Vagina (tissue), 2 donors: ENCODE data around the gene ANXA10. TPM values are rescaled to one million over a fixed set of nuclear protein-coding genes. Genes with fewer than 3 reads are reported as not detected.

Experiments used
- DNase-seq, 2 donors: peaks; one replicate each; pipeline ENCODE4 v3.0.0-alpha.2; 2017; ENCODE audit errors: extremely low spot score in 2 of 2
- H3K27ac ChIP-seq: fragments of 200-600 bp; sonication (generic); one replicate; pipeline ENCODE4 v1.5.1; 2019
- H3K27me3 ChIP-seq: fragments of 200-600 bp; sonication (generic); one replicate; pipeline ENCODE4 v1.5.1; 2019
- H3K36me3 ChIP-seq, 2 donors: fragments of 200-600 bp; sonication (generic); one replicate each; pipeline ENCODE4 v1.5.1; 2017 to 2019
- H3K4me1 ChIP-seq: fragments of 200-600 bp; sonication (generic); one replicate; pipeline ENCODE4 v1.5.1; 2019
- H3K4me3 ChIP-seq, 2 donors: fragments of 200-600 bp; sonication (generic); 1 replicate in 1 of 2; 2 replicates in 1 of 2; pipeline ENCODE4 v1.5.1; 2016 to 2019
- H3K9me3 ChIP-seq: fragments of 200-600 bp; sonication (generic); one replicate; pipeline ENCODE4 v1.5.1; 2019
- POLR2A ChIP-seq, 2 donors: fragments of 450-650 bp; IDR thresholded peaks; one replicate each; pipeline ENCODE4 v1.6.1; 2017; ENCODE audit warnings: antibody characterized with exemption in 2 of 2, mild to moderate bottlenecking in 2 of 2, moderate library complexity in 2 of 2
- POLR2AphosphoS5 ChIP-seq, 2 donors: sonication (generic); formaldehyde crosslinking; IDR thresholded peaks; one replicate each; pipeline ENCODE4 v1.9.0; 2017; ENCODE audit warnings: antibody characterized with exemption in 2 of 2, mild to moderate bottlenecking in 2 of 2, low read depth in 1 of 2; ENCODE audit not compliant: insufficient read depth in 1 of 2
- intact Hi-C: fragments of 100-400 bp; cut with DNase I; formaldehyde crosslinking; loops from one replicate; pipeline ENCODE4 v1.15.1; 2023
- total RNA-seq: library from RNA; depleted of rRNA; stranded (reverse); fragments of >200 nt; gene quantifications from one replicate; pipeline ENCODE4 v1.2.3, GENCODE V29; 2016
- TF ChIP-seq, protein P1 (sequence below), 3 experiments: fragments of 450-650 bp in 2 of 3; fragments of 200-600 bp in 1 of 3; sonication (generic) in 1 of 3; IDR thresholded peaks; one replicate each; pipeline ENCODE4 v1.5.1; 2017 to 2019; ENCODE audit warnings: antibody characterized with exemption in 3 of 3, mild to moderate bottlenecking in 2 of 3, moderate library complexity in 2 of 3

The ANXA10 gene
- total RNA-seq, 1 donor from 2014 or later = not detected

DNA sequence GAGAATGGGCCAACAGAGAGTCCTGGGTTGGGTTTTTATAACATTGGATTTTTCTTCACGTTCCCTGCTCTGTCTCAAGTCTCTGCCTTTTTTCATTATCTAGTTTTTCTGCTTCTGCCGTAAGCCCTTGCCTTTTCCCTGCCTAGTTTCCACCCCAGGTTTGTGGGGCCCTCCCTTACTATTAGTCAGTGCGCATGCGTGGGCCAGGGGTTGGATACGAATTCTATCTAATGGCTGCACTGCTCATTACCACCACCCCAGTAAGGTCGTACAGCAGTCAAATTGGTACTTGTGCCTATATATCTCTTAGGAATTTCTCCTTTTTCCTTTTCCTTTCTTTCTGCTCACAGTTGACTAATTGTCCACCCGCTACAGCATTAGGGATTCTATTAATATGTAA, 49.4 kb downstream of the ANXA10 start:
- no peak for DNase-seq
- H3K36me3 ChIP-seq = no peaks in the 10 kb centered on the region
- H3K4me3 ChIP-seq = no peak overlapping the region
- H3K27me3 ChIP-seq = no peaks in the 10 kb centered on the region
- H3K4me1 ChIP-seq = no peaks in the 10 kb centered on the region
- H3K9me3 ChIP-seq = no peaks in the 10 kb centered on the region
- intact Hi-C loops = no loop called here
- TF ChIP-seq, protein P1, sequence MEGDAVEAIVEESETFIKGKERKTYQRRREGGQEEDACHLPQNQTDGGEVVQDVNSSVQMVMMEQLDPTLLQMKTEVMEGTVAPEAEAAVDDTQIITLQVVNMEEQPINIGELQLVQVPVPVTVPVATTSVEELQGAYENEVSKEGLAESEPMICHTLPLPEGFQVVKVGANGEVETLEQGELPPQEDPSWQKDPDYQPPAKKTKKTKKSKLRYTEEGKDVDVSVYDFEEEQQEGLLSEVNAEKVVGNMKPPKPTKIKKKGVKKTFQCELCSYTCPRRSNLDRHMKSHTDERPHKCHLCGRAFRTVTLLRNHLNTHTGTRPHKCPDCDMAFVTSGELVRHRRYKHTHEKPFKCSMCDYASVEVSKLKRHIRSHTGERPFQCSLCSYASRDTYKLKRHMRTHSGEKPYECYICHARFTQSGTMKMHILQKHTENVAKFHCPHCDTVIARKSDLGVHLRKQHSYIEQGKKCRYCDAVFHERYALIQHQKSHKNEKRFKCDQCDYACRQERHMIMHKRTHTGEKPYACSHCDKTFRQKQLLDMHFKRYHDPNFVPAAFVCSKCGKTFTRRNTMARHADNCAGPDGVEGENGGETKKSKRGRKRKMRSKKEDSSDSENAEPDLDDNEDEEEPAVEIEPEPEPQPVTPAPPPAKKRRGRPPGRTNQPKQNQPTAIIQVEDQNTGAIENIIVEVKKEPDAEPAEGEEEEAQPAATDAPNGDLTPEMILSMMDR (IDR thresholded peaks at IDR 0.05) = no peak
- TF ChIP-seq POLR2AphosphoS5 (IDR thresholded peaks at IDR 0.05; ENCODE audit: insufficient read depth in 1 of 2, low read depth in 1 of 2) = no peak
- TF ChIP-seq POLR2A (IDR thresholded peaks at IDR 0.05) = no peak
- H3K27ac ChIP-seq = no peak overlapping the region

DNA sequence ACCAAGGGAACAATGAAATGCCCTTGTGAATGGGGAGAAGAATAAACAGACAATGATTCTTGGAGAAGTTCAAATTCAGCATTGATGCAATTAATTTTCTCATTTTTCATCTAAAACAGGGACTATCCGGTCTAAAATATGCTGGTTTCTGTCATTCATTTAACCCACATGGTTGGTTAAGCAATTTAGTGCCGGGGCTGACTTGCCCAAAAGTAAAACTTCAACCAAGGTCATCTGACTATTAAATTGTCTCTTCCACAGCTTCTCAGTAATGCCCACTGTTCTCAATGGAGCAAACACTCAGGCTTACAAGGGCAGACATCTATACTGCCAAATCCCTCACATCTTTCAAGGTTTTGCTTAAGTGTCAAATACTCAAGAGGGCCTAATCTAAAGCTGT, 51.3 kb downstream of the ANXA10 start:
- Histone ChIP-seq H3K27ac (no peak overlapping the region), H3K36me3 (no peaks in the 10 kb centered on the region), H3K4me1 (no peaks in the 10 kb centered on the region), H3K27me3 (no peaks in the 10 kb centered on the region), H3K4me3 (no peak overlapping the region), H3K9me3 (no peaks in the 10 kb centered on the region)
- TF ChIP-seq POLR2AphosphoS5 (IDR thresholded peaks at IDR 0.05; ENCODE audit: insufficient read depth in 1 of 2, low read depth in 1 of 2) (no peak), POLR2A (IDR thresholded peaks at IDR 0.05) (no peak)
- TF ChIP-seq, protein P1 (IDR thresholded peaks at IDR 0.05) = no peak
- intact Hi-C loops = no loop called here
- DNase-seq = no peak

DNA sequence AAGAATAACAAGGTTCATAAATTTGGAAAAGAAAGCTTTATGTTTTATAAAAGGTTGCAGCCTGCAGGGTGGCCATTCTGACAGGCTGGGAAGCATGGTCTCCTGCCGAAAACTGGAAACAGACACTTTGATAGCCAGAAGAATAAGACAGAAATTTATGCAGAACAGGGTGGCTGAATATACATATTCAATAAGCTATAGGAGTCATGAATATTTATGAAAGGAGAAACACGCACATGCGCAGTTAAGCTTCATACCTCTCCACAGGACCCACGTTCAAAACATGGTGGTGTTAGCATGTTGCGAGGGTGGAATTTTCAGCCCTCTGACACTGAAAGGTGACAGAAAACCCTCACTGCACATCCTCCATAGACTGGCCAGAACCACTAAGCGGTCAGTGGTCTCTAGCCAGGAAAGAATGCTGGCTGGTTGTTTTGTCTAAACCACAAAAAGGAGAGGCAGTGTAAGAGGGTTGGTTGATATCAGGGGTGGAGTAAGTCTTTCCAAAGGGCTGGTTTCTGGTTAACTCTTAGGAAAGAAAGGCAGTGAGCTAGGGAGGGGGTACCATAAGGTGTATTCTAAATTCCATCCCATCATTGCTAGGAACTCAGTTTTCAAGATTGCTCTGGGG, 58.2 kb downstream of the ANXA10 start:
- intact Hi-C loops = no loop called here
- H3K27me3 ChIP-seq = no peaks in the 10 kb centered on the region
- no peak overlapping the region for H3K4me3 ChIP-seq
- no peak overlapping the region for H3K27ac ChIP-seq
- H3K4me1 ChIP-seq = no peaks in the 10 kb centered on the region
- H3K9me3 ChIP-seq = no peaks in the 10 kb centered on the region
- no peak for DNase-seq
- TF ChIP-seq, protein P1 (IDR thresholded peaks at IDR 0.05) = no peak
- TF ChIP-seq POLR2AphosphoS5 (IDR thresholded peaks at IDR 0.05; ENCODE audit: insufficient read depth in 1 of 2, low read depth in 1 of 2) (no peak), POLR2A (IDR thresholded peaks at IDR 0.05) (no peak)
- no peaks in the 10 kb centered on the region for H3K36me3 ChIP-seq

DNA sequence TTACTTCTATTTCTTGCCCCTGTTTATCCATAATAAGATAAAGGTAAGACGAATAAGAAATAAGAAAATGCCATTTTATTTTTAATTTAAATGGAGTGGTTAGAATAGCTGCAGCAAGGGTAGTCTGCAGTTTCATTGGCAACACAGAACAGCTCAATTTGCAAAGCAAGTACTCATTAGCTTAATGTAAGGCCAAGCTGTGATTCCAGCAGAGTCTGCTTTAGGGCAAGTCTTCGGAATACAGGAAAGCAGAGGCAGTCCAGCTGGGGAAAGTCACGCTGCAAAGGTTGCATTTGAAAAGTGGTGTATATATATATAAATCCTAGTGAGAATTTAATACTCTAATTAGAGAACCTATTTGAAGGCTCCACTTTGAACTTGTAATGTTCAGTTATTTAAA, 59.0 kb downstream of the ANXA10 start:
- TF ChIP-seq POLR2AphosphoS5 (IDR thresholded peaks at IDR 0.05; ENCODE audit: insufficient read depth in 1 of 2, low read depth in 1 of 2) (no peak), POLR2A (IDR thresholded peaks at IDR 0.05) (no peak)
- TF ChIP-seq, protein P1 (IDR thresholded peaks at IDR 0.05) = no peak
- intact Hi-C loops = no loop called here

DNA sequence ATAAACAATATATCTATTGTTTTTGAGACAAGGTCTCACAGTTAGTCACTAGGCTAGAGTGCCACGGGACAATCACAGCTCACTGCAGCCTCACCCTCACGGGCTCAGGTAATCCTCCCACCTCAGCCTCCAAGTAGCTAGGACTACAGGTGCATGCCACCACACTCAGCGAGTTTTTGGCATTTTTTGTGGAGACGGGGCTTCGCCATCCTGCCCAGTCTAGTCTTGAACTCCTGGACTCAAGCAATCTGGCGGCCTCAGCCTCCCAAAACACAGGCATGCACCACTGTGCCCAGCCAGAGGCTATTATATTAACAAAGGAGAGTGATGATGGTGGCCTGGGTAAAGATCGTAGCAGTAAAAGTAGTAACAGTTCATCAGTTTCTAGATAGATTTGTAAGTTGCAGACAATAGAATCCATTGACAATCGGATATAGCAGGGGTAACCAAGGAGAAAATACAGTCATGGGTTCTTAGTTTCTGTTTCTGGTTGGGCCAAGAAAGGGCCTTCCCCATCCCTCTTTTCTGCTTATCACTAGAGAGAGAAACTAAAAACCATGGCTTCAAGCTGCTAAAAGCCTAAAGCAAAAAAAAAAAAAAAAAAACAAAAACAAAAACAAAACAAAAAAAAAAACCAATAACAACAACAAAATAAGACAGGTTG, 60.6 kb downstream of the ANXA10 start:
- DNase-seq = no peak
- Histone ChIP-seq H3K4me3 (no peak overlapping the region), H3K36me3 (no peaks in the 10 kb centered on the region), H3K27me3 (no peaks in the 10 kb centered on the region), H3K27ac (no peak overlapping the region), H3K4me1 (no peaks in the 10 kb centered on the region), H3K9me3 (no peaks in the 10 kb centered on the region)
- intact Hi-C loops = no loop called here
- TF ChIP-seq, protein P1 (IDR thresholded peaks at IDR 0.05) = no peak
- TF ChIP-seq POLR2A (IDR thresholded peaks at IDR 0.05) (no peak), POLR2AphosphoS5 (IDR thresholded peaks at IDR 0.05; ENCODE audit: insufficient read depth in 1 of 2, low read depth in 1 of 2) (no peak)

More for the DNA sequence above, 59.0 kb downstream of the ANXA10 start:
- H3K4me3 ChIP-seq = no peak overlapping the region
- H3K36me3 ChIP-seq = no peaks in the 10 kb centered on the region
- H3K27ac ChIP-seq = no peak overlapping the region
- H3K9me3 ChIP-seq = no peaks in the 10 kb centered on the region
- no peaks in the 10 kb centered on the region for H3K4me1 ChIP-seq
- H3K27me3 ChIP-seq = no peaks in the 10 kb centered on the region
- no peak for DNase-seq
